ENCODE measurements around the gene MRPS9.

The MRPS9 gene

DNA sequence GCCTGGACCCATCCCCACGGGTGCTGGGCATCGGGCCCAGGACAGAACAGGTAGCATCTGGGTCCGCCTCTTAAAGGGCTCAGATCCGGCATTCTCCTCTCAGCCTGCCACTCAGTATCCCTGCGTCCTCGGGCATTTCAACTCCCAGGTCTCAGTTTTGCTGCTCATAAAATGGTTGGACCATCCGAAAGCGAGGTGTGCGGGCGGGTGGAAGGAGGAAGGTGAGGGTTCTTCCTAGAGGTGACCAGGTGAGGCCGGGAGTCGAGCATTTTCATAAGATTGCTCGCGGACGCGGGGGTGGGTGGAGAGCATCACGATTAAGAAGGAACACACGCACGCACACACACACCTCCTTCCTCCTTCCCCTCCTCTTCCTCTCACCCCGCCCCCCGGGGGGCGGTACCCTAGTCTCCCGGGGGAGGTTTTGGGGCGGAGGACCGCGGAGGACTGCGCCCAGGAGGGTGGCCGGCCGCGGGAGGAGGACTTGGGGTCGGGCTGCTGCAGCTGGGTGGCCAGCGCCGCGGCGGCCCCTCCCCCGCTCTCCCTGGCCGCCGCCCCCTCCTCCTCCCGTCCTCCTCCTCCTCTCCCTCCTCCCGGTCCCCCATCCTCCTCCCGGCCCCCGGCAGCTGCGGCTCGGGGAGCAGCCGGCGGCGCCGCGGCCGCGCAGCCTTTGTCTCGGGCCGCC lies 105.7 kb downstream of the MRPS9 start:
- no peak for TF ChIP-seq ZNF274 (IDR thresholded peaks at IDR 0.05; ENCODE audit: low read depth, low read length)
- no peak overlapping the region; the same call in 1 of the 2 replicates for H3K4me3 ChIP-seq (ENCODE audit: low read length)

GRCh38 chr2:105144152-105144940 lies 106.5 kb downstream of the MRPS9 start:
- no peak for TF ChIP-seq ZNF274 (IDR thresholded peaks at IDR 0.05; ENCODE audit: low read depth, low read length)
- H3K4me3 ChIP-seq (ENCODE audit: low read length): no peak overlapping the region

- no peak overlapping the region for H3K4me3 ChIP-seq (ENCODE audit: low read length)
- TF ChIP-seq ZNF274 (IDR thresholded peaks at IDR 0.05; ENCODE audit: low read depth, low read length): no peak
Observed at GRCh38 chr2:105144941-105145300, 107.1 kb downstream of the MRPS9 start.

DNA sequence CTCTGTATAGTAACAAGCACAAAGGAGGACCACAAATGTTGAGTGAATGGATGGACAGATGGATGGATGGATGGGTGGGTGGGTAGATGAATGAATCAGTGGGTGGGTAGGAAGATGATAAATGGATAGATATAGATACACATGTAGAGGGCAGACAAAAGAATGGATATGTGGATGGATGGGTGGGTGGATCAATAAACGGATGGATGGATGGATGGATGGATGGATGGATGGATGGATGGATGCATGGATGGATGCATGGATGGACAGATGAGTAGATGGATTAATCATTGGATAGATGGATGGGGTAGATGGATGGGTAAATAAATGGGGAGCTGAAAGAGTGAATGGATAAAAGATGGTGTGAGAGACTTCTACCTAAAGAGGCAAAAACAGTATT lies 111.4 kb downstream of the MRPS9 start:
- no peak overlapping the region for H3K4me3 ChIP-seq (ENCODE audit: low read length)
- no peak for TF ChIP-seq ZNF274 (IDR thresholded peaks at IDR 0.05; ENCODE audit: low read depth, low read length)
